ENCODE results near the gene GNAI3.

The GNAI3 gene

GRCh38 chr1:109500941-109501381 lies 47.5 kb upstream of the GNAI3 start:
- no peaks in the 10 kb centered on the region for H3K9me3 ChIP-seq (ENCODE audit: control insufficient read depth, insufficient read depth, low read length)
- H3K4me1 ChIP-seq (ENCODE audit: control insufficient read depth, low read length), result no peaks in the 10 kb centered on the region
- no peaks in the 10 kb centered on the region for H3K27me3 ChIP-seq (ENCODE audit: control insufficient read depth, low read length)
- H3K27ac ChIP-seq (ENCODE audit: low read depth, low read length), result no peak overlapping the region
- H3K36me3 ChIP-seq (ENCODE audit: control insufficient read depth, low read length), result peaks cover 20% of the 10 kb centered on the region
- no peak overlapping the region for H3K4me3 ChIP-seq (ENCODE audit: low read length)
- no peaks in the 10 kb centered on the region for H4K20me1 ChIP-seq (ENCODE audit: control insufficient read depth, insufficient read depth, low read depth, low read length)
- TF ChIP-seq EZH2phosphoT487 (IDR thresholded peaks at IDR 0.05; ENCODE audit: borderline replicate concordance, low read length), result no peak
- no peak for TF ChIP-seq CTCF (IDR thresholded peaks at IDR 0.05; ENCODE audit: low read depth, low read length, poor library complexity, severe bottlenecking)
- no peak overlapping the region for H3K4me2 ChIP-seq (ENCODE audit: low read length)
- H3K79me2 ChIP-seq (ENCODE audit: control insufficient read depth, low read length), result no peaks in the 10 kb centered on the region
- H3F3A ChIP-seq (ENCODE audit: control insufficient read depth, insufficient read depth), result no peaks in the 10 kb centered on the region
- no peaks in the 10 kb centered on the region for H3K9me2 ChIP-seq (replicated peaks; ENCODE audit: control insufficient read depth, low read length)

GRCh38 chr1:109501644-109502363 lies 46.6 kb upstream of the GNAI3 start:
- Histone ChIP-seq H3F3A (ENCODE audit: control insufficient read depth, insufficient read depth) (no peaks in the 10 kb centered on the region), H3K36me3 (ENCODE audit: control insufficient read depth, low read length) (peaks cover 13% of the 10 kb centered on the region; the same call in 1 of the 2 replicates), H3K4me2 (ENCODE audit: low read length) (no peak overlapping the region), H3K4me3 (ENCODE audit: low read length) (no peak overlapping the region), H3K4me1 (ENCODE audit: control insufficient read depth, low read length) (no peaks in the 10 kb centered on the region), H3K79me2 (ENCODE audit: control insufficient read depth, low read length) (no peaks in the 10 kb centered on the region), H3K27me3 (ENCODE audit: control insufficient read depth, low read length) (no peaks in the 10 kb centered on the region), H3K9me3 (ENCODE audit: control insufficient read depth, insufficient read depth, low read length) (no peaks in the 10 kb centered on the region), H3K27ac (ENCODE audit: low read depth, low read length) (no peak overlapping the region), H3K9me2 (replicated peaks; ENCODE audit: control insufficient read depth, low read length) (no peaks in the 10 kb centered on the region), H4K20me1 (ENCODE audit: control insufficient read depth, insufficient read depth, low read depth, low read length) (no peaks in the 10 kb centered on the region)
- TF ChIP-seq EZH2phosphoT487 (IDR thresholded peaks at IDR 0.05; ENCODE audit: borderline replicate concordance, low read length), result no peak
- no peak for TF ChIP-seq CTCF (IDR thresholded peaks at IDR 0.05; ENCODE audit: low read depth, low read length, poor library complexity, severe bottlenecking)

- no peaks in the 10 kb centered on the region for H3K79me2 ChIP-seq (ENCODE audit: control insufficient read depth, low read length)
- H3K27ac ChIP-seq (ENCODE audit: low read depth, low read length), result no peak overlapping the region
- peaks cover 10% of the 10 kb centered on the region; the same call in 1 of the 2 replicates for H3K36me3 ChIP-seq (ENCODE audit: control insufficient read depth, low read length)
- 0 out of 2 replicates have a peak, but pooled peaks cover 2% of the 10 kb centered on the region for H3K27me3 ChIP-seq (ENCODE audit: control insufficient read depth, low read length)
- H3K4me1 ChIP-seq (ENCODE audit: control insufficient read depth, low read length), result no peaks in the 10 kb centered on the region
- TF ChIP-seq CTCF (IDR thresholded peaks at IDR 0.05; ENCODE audit: low read depth, low read length, poor library complexity, severe bottlenecking) (no peak), EZH2phosphoT487 (IDR thresholded peaks at IDR 0.05; ENCODE audit: borderline replicate concordance, low read length) (no peak)
- H3K9me3 ChIP-seq (ENCODE audit: control insufficient read depth, insufficient read depth, low read length), result no peaks in the 10 kb centered on the region
- H3K4me3 ChIP-seq (ENCODE audit: low read length), result no peak overlapping the region
- H3K4me2 ChIP-seq (ENCODE audit: low read length), result no peak overlapping the region
- H4K20me1 ChIP-seq (ENCODE audit: control insufficient read depth, insufficient read depth, low read depth, low read length), result no peaks in the 10 kb centered on the region
- no peaks in the 10 kb centered on the region for H3K9me2 ChIP-seq (replicated peaks; ENCODE audit: control insufficient read depth, low read length)
- no peaks in the 10 kb centered on the region for H3F3A ChIP-seq (ENCODE audit: control insufficient read depth, insufficient read depth)
Observed at GRCh38 chr1:109502364-109502851, 46.0 kb upstream of the GNAI3 start.
